ENCODE data around the gene GLB1L3.
"Not testable (repeated sequence)": the region's sequence is repeated elsewhere in the genome, so short reads cannot be mapped to it uniquely, and the experiment has no call there.

The GLB1L3 gene

GRCh38 chr11:134317103-134317502 lies 40.9 kb downstream of the GLB1L3 start:
- no peak for DNase-seq

GRCh38 chr11:134321373-134321772 lies 45.2 kb downstream of the GLB1L3 start:
- not testable (repeated sequence) for DNase-seq

- DNase-seq = no peak
Measured at GRCh38 chr11:134322553-134322952, 46.4 kb downstream of the GLB1L3 start.

GRCh38 chr11:134328433-134328832 lies 52.3 kb downstream of the GLB1L3 start:
- DNase-seq = no peak

GRCh38 chr11:134330611-134331353 lies 54.6 kb downstream of the GLB1L3 start:
- no peak for DNase-seq

- DNase-seq = peak; percentile 77
Measured at GRCh38 chr11:134331354-134332188, 55.4 kb downstream of the GLB1L3 start, which contains the start of gene GLB1L2. GLB1L2 (plus strand) TSS chr11:134331988; CDS start chr11:134332062, 74 bp downstream.

- DNase-seq = peak; percentile 9
Measured at GRCh38 chr11:134332189-134332631, 56.0 kb downstream of the GLB1L3 start.

GRCh38 chr11:134332782-134333181 lies 56.6 kb downstream of the GLB1L3 start:
- DNase-seq = no peak

GRCh38 chr11:134333312-134333711 lies 57.1 kb downstream of the GLB1L3 start:
- DNase-seq = no peak

GRCh38 chr11:134333946-134334345 lies 57.8 kb downstream of the GLB1L3 start:
- no peak for DNase-seq

- no peak for DNase-seq
Measured at GRCh38 chr11:134334796-134335571, 58.8 kb downstream of the GLB1L3 start.

- no peak for DNase-seq
Measured at GRCh38 chr11:134337051-134337450, 60.9 kb downstream of the GLB1L3 start.

- no peak for DNase-seq
Measured at GRCh38 chr11:134338068-134338467, 61.9 kb downstream of the GLB1L3 start.

GRCh38 chr11:134338654-134339053 lies 62.5 kb downstream of the GLB1L3 start:
- no peak for DNase-seq

- no peak for DNase-seq
Measured at GRCh38 chr11:134339756-134340155, 63.6 kb downstream of the GLB1L3 start.

GRCh38 chr11:134340354-134340964 lies 64.3 kb downstream of the GLB1L3 start:
- no peak for DNase-seq

- no peak for DNase-seq
Measured at GRCh38 chr11:134341805-134342571, 65.8 kb downstream of the GLB1L3 start.

- no peak for DNase-seq
Measured at GRCh38 chr11:134342572-134343340, 66.6 kb downstream of the GLB1L3 start.

GRCh38 chr11:134343646-134344045 lies 67.5 kb downstream of the GLB1L3 start:
- no peak for DNase-seq

GRCh38 chr11:134344497-134345236 lies 68.5 kb downstream of the GLB1L3 start:
- not testable (repeated sequence) for DNase-seq

Data from stimulated activated CD4-positive, alpha-beta T cell treated with anti-CD3 and anti-CD28 coated beads, Interleukin-1b, Interleukin-23, amount 100 ng/mL, for 48 hours (primary cell).